Naive thymus-derived CD4-positive, alpha-beta T cell (primary cell): ENCODE measurements around the gene UPF2. TPM values are rescaled to one million over a fixed set of nuclear protein-coding genes. Genes with fewer than 3 reads are reported as not detected.
"Not testable (repeated sequence)": the region's sequence is repeated elsewhere in the genome, so short reads cannot be mapped to it uniquely, and the experiment has no call there.

Source experiments
- ATAC-seq: fragments of 150-1000 bp; cut with Tn5 transposase; 2 replicates; pipeline ENCODE4 v1.10.0; 2021; ENCODE audit warnings: mild to moderate bottlenecking, moderate library complexity
- CTCF ChIA-PET: fragments of 350-600 bp; sonication (Branson Sonifier 250); formaldehyde crosslinking; loops from one replicate; lab custom pipeline; 2021; ENCODE audit warnings: antibody characterized with exemption; lab: Charles Lee
- POLR2A ChIA-PET: fragments of 350-600 bp; sonication (Branson Sonifier 250); formaldehyde crosslinking; loops from one replicate; lab custom pipeline; 2021; ENCODE audit warnings: antibody characterized with exemption, inconsistent platforms; lab: Charles Lee
- DNase-seq, 9 donors: peaks; one replicate each; pipeline versions ENCODE4 v3.0.0 to v3.0.0-alpha.2; 2020 to 2022; ENCODE audit warnings: mixed read lengths in 1 of 9
- H3K27ac ChIP-seq: one replicate; pipeline ENCODE4 v1.7.0; 2013; ENCODE audit warnings: mild to moderate bottlenecking, low read depth, low read length, moderate library complexity
- H3K27me3 ChIP-seq, 2 donors: one replicate each; pipeline ENCODE4 v1.7.0; 2013; ENCODE audit warnings: low read length in 2 of 2, mild to moderate bottlenecking in 2 of 2, moderate library complexity in 2 of 2; ENCODE audit not compliant: control insufficient read depth in 2 of 2, insufficient read depth in 2 of 2
- H3K36me3 ChIP-seq, 3 experiments: 1 replicate in 2 of 3; 2 replicates in 1 of 3; pipeline ENCODE4 v1.7.0; 2013; ENCODE audit warnings: low read length in 3 of 3, mild to moderate bottlenecking in 3 of 3, moderate library complexity in 1 of 3; ENCODE audit not compliant: insufficient read depth in 3 of 3, control insufficient read depth in 2 of 3
- H3K4me1 ChIP-seq, 2 donors: one replicate each; pipeline ENCODE4 v1.7.0; 2013; ENCODE audit warnings: low read length in 2 of 2, mild to moderate bottlenecking in 2 of 2, moderate library complexity in 1 of 2; ENCODE audit not compliant: control insufficient read depth in 2 of 2, insufficient read depth in 2 of 2
- H3K4me3 ChIP-seq: 2 replicates; pipeline ENCODE4 v1.7.0; 2013; ENCODE audit warnings: mild to moderate bottlenecking, low read length
- H3K9me3 ChIP-seq, 3 experiments: 1 replicate in 2 of 3; 2 replicates in 1 of 3; pipeline ENCODE4 v1.7.0; 2013; ENCODE audit warnings: low read length in 3 of 3; ENCODE audit not compliant: control insufficient read depth in 2 of 3
- H3K27ac Mint-ChIP-seq, 9 donors: one replicate each; pipeline ENCODE4 v1.8.0; 2020 to 2022; ENCODE audit warnings: mixed read lengths in 9 of 9, mild to moderate bottlenecking in 8 of 9, moderate library complexity in 5 of 9, inconsistent platforms in 2 of 9
- H3K27me3 Mint-ChIP-seq, 5 donors: one replicate each; pipeline ENCODE4 v1.8.0; 2021 to 2022; ENCODE audit warnings: mixed read lengths in 5 of 5, mild to moderate bottlenecking in 1 of 5
- H3K36me3 Mint-ChIP-seq, 5 donors: one replicate each; pipeline ENCODE4 v1.8.0; 2020 to 2022; ENCODE audit warnings: mixed read lengths in 5 of 5, mild to moderate bottlenecking in 3 of 5, inconsistent platforms in 1 of 5
- H3K4me1 Mint-ChIP-seq, 7 donors: one replicate each; pipeline ENCODE4 v1.8.0; 2020 to 2022; ENCODE audit warnings: mixed read lengths in 7 of 7, mild to moderate bottlenecking in 3 of 7, inconsistent platforms in 1 of 7
- H3K4me3 Mint-ChIP-seq, 10 donors: one replicate each; pipeline ENCODE4 v1.8.0; 2020 to 2022; ENCODE audit warnings: mild to moderate bottlenecking in 10 of 10, mixed read lengths in 10 of 10, moderate library complexity in 6 of 10, inconsistent platforms in 2 of 10
- H3K9me3 Mint-ChIP-seq, 11 donors: one replicate each; pipeline ENCODE4 v1.8.0; 2020 to 2022; ENCODE audit warnings: mixed read lengths in 11 of 11, mild to moderate bottlenecking in 4 of 11, inconsistent platforms in 1 of 11, moderate library complexity in 1 of 11
- intact Hi-C, 2 donors: fragments of 100-400 bp; cut with micrococcal nuclease; formaldehyde crosslinking; loops; one replicate each; pipeline ENCODE4 v1.15.1; 2023
- polyA plus RNA-seq, 2 donors: library from polyadenylated mRNA; unstranded; fragments of 300-500 nt; fragmentation: Illumina TruSeq; gene quantifications; one replicate each; pipeline ENCODE4 v1.2.3, GENCODE V29; 2021
- total RNA-seq, 6 experiments: library from RNA in 5 of 6; stranded (reverse) in 5 of 6; gene quantifications; 1 replicate in 5 of 6; 2 replicates in 1 of 6; pipeline ENCODE4 v1.2.3 and lab custom pipeline; 2021 to 2026

Gene UPF2
- total and polyA plus RNA-seq, 7 experiments from 2014 or later = 9.0 to 40.5 (median 29.5) TPM

- no peak overlapping the region for H3K27ac ChIP-seq
- CTCF ChIA-PET = interaction anchor here (0.6 to 1.6 kb wide), 3 partner anchors 13 to 635 kb away, joined by 3 to 4 read pairs (median 3); no protein-coding TSS in a partner anchor
- no peaks in the 10 kb centered on the region for H3K9me3 ChIP-seq
- Mint-ChIP-seq H3K4me3 (peak overlapping the region in 6 of 10 donors; percentile 18 to 53 (median 35)), H3K9me3 (no peaks in the 10 kb centered on the region), H3K36me3 (peaks cover 5 to 46% (median 20%) of the 10 kb centered on the region in 5 donors), H3K27ac (peak overlapping the region in 7 of 9 donors; percentile 24 to 78 (median 69)), H3K27me3 (no peaks in the 10 kb centered on the region), H3K4me1 (peaks cover 6 to 26% (median 21%) of the 10 kb centered on the region in 7 donors)
- peaks cover 6 to 10% of the 10 kb centered on the region in 2 donors for H3K4me1 ChIP-seq
- no peaks in the 10 kb centered on the region for H3K27me3 ChIP-seq
- intact Hi-C loops = no loop called here
- ATAC-seq = no peak
- POLR2A ChIA-PET = no interaction called here
- H3K4me3 ChIP-seq = no peak overlapping the region
- peaks cover 0 to 28% (median 10%) of the 10 kb centered on the region in 3 experiments for H3K36me3 ChIP-seq
- DNase-seq = no peak
Observed at GRCh38 chr10:11993834-11994468, 48.7 kb downstream of the UPF2 start.

GRCh38 chr10:11988924-11989323, 53.7 kb downstream of the UPF2 start:
- Mint-ChIP-seq H3K36me3 (peaks cover 3 to 33% (median 14%) of the 10 kb centered on the region in 5 donors), H3K9me3 (no peaks in the 10 kb centered on the region), H3K4me1 (peaks cover 11 to 25% (median 21%) of the 10 kb centered on the region in 7 donors), H3K27ac (peak overlapping the region in 1 of 9 donors; percentile 82), H3K27me3 (no peaks in the 10 kb centered on the region), H3K4me3 (no peak overlapping the region)
- ChIA-PET CTCF (no interaction called here), POLR2A (interaction anchor here (0.5 kb wide), 1 partner anchor 138 kb away, joined by 4 read pairs; no protein-coding TSS in a partner anchor)
- DNase-seq = no peak
- intact Hi-C loops = no loop called here
- Histone ChIP-seq H3K4me1 (peaks cover 6 to 8% of the 10 kb centered on the region in 2 donors), H3K36me3 (peaks cover 0 to 22% (median 3%) of the 10 kb centered on the region in 3 experiments), H3K27ac (no peak overlapping the region), H3K9me3 (no peaks in the 10 kb centered on the region), H3K4me3 (no peak overlapping the region), H3K27me3 (no peaks in the 10 kb centered on the region)
- ATAC-seq = no peak

GRCh38 chr10:11986593-11987216, 55.9 kb downstream of the UPF2 start:
- H3K27ac ChIP-seq = no peak overlapping the region
- H3K27ac Mint-ChIP-seq = peak overlapping the region in 4 of 9 donors; percentile 13 to 77 (median 43)
- POLR2A ChIA-PET = interaction anchor here (0.5 to 0.6 kb wide), 2 partner anchors 13 to 237 kb away, joined by 3 to 4 read pairs; no protein-coding TSS in a partner anchor
- H3K36me3 ChIP-seq = peaks cover 0 to 28% (median 3%) of the 10 kb centered on the region in 3 experiments
- CTCF ChIA-PET = interaction anchor here (0.6 to 2.4 kb wide), 8 partner anchors 15 to 204 kb away, joined by 3 to 10 read pairs (median 4); no protein-coding TSS in a partner anchor
- no peaks in the 10 kb centered on the region for H3K9me3 ChIP-seq
- no peaks in the 10 kb centered on the region for H3K9me3 Mint-ChIP-seq
- intact Hi-C loops = loop anchor here (1.0 to 2.0 kb wide), 4 partner anchors 56 to 472 kb away; partner anchors contain the start of gene UPF2 (in 1 of the 2)
- no peaks in the 10 kb centered on the region for H3K4me1 ChIP-seq
- no peaks in the 10 kb centered on the region for H3K27me3 ChIP-seq
- H3K4me3 ChIP-seq = no peak overlapping the region
- H3K4me3 Mint-ChIP-seq = no peak overlapping the region
- DNase-seq = peak; percentile 31 to 68 (median 57)
- peaks cover 6 to 10% (median 8%) of the 10 kb centered on the region in 7 donors for H3K4me1 Mint-ChIP-seq
- H3K27me3 Mint-ChIP-seq = no peaks in the 10 kb centered on the region
- peak; percentile 76 for ATAC-seq
- H3K36me3 Mint-ChIP-seq = peaks cover 3 to 40% (median 22%) of the 10 kb centered on the region in 5 donors

GRCh38 chr10:11982253-11982652, 60.4 kb downstream of the UPF2 start:
- Histone ChIP-seq H3K27ac (no peak overlapping the region), H3K9me3 (no peaks in the 10 kb centered on the region), H3K36me3 (peaks cover 0 to 23% (median 0%) of the 10 kb centered on the region in 3 experiments), H3K4me1 (no peaks in the 10 kb centered on the region), H3K27me3 (no peaks in the 10 kb centered on the region), H3K4me3 (no peak overlapping the region)
- peak overlapping the region in 1 of 10 donors; percentile 47 for H3K4me3 Mint-ChIP-seq
- H3K4me1 Mint-ChIP-seq = peaks cover 7 to 19% (median 13%) of the 10 kb centered on the region in 7 donors
- no peaks in the 10 kb centered on the region for H3K9me3 Mint-ChIP-seq
- POLR2A ChIA-PET = no interaction called here
- no peak for DNase-seq
- intact Hi-C loops = no loop called here
- no peaks in the 10 kb centered on the region for H3K27me3 Mint-ChIP-seq
- H3K36me3 Mint-ChIP-seq = peaks cover 12 to 54% (median 33%) of the 10 kb centered on the region in 5 donors
- CTCF ChIA-PET = no interaction called here
- H3K27ac Mint-ChIP-seq = peak overlapping the region in 1 of 9 donors; percentile 32
- no peak for ATAC-seq

- CTCF ChIA-PET = no interaction called here
- POLR2A ChIA-PET = no interaction called here
- Histone ChIP-seq H3K27me3 (no peaks in the 10 kb centered on the region), H3K36me3 (peaks cover 0 to 26% (median 6%) of the 10 kb centered on the region in 3 experiments), H3K4me3 (no peak overlapping the region), H3K9me3 (no peaks in the 10 kb centered on the region), H3K27ac (no peak overlapping the region), H3K4me1 (no peaks in the 10 kb centered on the region)
- Mint-ChIP-seq H3K36me3 (peaks cover 21 to 69% (median 47%) of the 10 kb centered on the region in 5 donors), H3K4me1 (peaks cover 0 to 23% (median 10%) of the 10 kb centered on the region in 7 donors), H3K4me3 (no peak overlapping the region), H3K27me3 (no peaks in the 10 kb centered on the region), H3K27ac (no peak overlapping the region), H3K9me3 (peaks cover 0 to 6% (median 0%) of the 10 kb centered on the region in 11 donors)
- intact Hi-C loops = no loop called here
- no peak for ATAC-seq
- no peak for DNase-seq
Observed at GRCh38 chr10:11975795-11976194, 66.8 kb downstream of the UPF2 start.

GRCh38 chr10:11972523-11972922, 70.1 kb downstream of the UPF2 start:
- H3K4me3 Mint-ChIP-seq, CTCF ChIA-PET, H3K27ac ChIP-seq, intact Hi-C loops, H3K27ac Mint-ChIP-seq, H3K9me3 ChIP-seq, H3K4me1 ChIP-seq, ATAC-seq, H3K27me3 Mint-ChIP-seq, H3K27me3 ChIP-seq, H3K4me3 ChIP-seq, POLR2A ChIA-PET, H3K9me3 Mint-ChIP-seq, DNase-seq: not testable (repeated sequence)
- H3K4me1 Mint-ChIP-seq = peaks cover 0 to 14% (median 4%) of the 10 kb centered on the region in 7 donors
- peaks cover 0 to 12% (median 6%) of the 10 kb centered on the region in 3 experiments for H3K36me3 ChIP-seq
- peaks cover 12 to 48% (median 42%) of the 10 kb centered on the region in 5 donors for H3K36me3 Mint-ChIP-seq
